ENCODE measurements around the gene MILR1.
A peak's percentile ranks its signal among the peaks of the same experiment; 100 is the strongest.

MILR1 gene

DNA sequence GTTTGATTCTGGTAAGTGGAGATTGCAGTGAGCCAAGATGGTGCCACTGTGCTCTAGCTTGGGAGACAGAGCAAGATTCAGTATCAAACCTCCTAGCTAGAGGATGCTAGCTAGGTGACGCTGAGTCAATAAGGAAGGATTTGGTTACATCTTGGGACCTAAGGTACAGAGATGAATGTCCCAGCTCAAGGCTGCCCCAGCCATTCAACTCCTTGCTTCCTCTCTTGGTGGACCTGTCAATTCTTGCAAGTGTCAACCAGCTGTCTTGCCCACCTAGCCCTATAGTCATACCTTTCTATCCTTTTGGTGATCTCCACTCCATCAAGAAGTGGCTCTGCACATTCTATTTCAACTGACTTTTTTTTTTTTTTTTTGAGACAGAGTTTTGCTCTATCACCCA lies 1.4 kb upstream of the MILR1 start:
- Histone ChIP-seq H3K27me3 (replicated peaks) (no peaks in the 10 kb centered on the region), H3K27ac (no peak overlapping the region), H3K4me3 (ENCODE audit: low read depth, low read length) (no peak overlapping the region), H3K36me3 (replicated peaks) (no peaks in the 10 kb centered on the region)
- in situ Hi-C loops (cut with HindIII; ENCODE audit: low pct_ligation_motif_present, low sequenced_read_pairs): no loop called here
- no peak for DNase-seq
- no peak for TF ChIP-seq CTCF (IDR thresholded peaks at IDR 0.05; ENCODE audit: low read depth, low read length, missing control alignments)

DNA sequence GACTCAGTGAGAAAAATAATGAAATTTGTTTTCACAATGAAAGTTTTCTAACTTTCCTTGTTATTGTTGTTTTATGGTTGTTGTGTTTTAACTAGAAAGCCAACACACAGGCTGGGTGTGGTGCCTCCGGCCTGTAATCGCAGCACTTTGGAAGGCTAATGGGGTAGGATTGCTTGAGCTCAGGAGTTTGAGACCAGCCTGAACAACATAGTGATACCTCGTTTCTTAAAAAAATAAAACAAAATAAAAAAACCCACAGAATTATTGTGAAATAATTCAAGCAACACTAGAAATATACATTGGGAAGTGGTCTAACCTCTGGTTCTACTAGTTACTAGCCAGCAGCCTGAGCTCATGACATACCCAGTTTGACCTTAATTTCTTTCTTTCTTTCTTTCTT lies 630 bp downstream of the MILR1 start:
- Histone ChIP-seq H3K36me3 (replicated peaks) (no peaks in the 10 kb centered on the region), H3K27me3 (replicated peaks) (no peaks in the 10 kb centered on the region), H3K4me3 (ENCODE audit: low read depth, low read length) (peak overlapping the region; percentile 13), H3K27ac (peak overlapping the region; percentile 81)
- DNase-seq: no peak
- in situ Hi-C loops (cut with HindIII; ENCODE audit: low pct_ligation_motif_present, low sequenced_read_pairs): no loop called here
- no peak for TF ChIP-seq CTCF (IDR thresholded peaks at IDR 0.05; ENCODE audit: low read depth, low read length, missing control alignments)

DNA sequence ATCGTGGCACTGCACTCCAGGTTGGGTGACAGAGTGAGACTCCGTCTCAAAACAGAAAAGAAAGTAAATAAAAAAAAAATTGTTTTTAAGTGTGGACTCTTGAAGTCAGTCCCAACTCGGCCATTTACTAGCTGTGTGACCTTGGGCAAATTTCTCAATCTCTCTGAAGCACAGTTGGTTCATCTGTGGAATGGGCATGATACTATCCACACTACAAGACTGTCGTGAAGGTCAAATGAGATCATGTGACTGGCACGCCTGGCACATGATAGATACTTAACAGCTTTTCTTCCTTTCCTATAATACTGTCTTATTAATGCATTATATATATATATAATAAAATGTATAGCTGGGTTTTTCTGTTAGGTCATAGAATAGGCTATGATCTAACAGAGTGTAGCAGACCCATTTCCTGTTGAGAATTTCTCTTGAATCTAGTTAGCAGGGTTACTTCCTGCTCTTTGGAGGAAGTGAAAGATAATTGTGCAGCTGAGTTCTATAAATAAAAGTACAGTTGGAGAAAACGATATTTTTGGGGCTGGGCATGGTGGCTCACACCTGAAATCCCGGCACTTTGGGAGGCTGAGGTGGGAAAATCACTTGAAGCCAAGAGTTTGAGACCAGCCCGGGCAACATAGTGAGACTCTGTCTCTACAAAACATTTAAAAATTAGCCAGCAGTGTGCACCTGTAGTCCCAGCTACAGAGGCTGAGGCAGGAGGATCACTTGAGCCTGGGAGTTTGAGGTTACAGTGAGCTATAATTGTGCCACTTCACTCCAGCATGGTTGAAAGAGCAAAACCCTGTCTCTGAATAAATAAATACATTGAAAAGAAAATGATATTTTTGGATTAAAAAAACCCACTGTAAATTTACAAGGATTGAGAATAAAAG lies 7.3 kb downstream of the MILR1 start:
- Histone ChIP-seq H3K27ac (no peak overlapping the region), H3K36me3 (replicated peaks) (no peaks in the 10 kb centered on the region), H3K27me3 (replicated peaks) (no peaks in the 10 kb centered on the region), H3K4me3 (ENCODE audit: low read depth, low read length) (no peak overlapping the region)
- DNase-seq: no peak
- in situ Hi-C loops (cut with HindIII; ENCODE audit: low pct_ligation_motif_present, low sequenced_read_pairs): no loop called here
- TF ChIP-seq CTCF (IDR thresholded peaks at IDR 0.05; ENCODE audit: low read depth, low read length, missing control alignments): no peak

DNA sequence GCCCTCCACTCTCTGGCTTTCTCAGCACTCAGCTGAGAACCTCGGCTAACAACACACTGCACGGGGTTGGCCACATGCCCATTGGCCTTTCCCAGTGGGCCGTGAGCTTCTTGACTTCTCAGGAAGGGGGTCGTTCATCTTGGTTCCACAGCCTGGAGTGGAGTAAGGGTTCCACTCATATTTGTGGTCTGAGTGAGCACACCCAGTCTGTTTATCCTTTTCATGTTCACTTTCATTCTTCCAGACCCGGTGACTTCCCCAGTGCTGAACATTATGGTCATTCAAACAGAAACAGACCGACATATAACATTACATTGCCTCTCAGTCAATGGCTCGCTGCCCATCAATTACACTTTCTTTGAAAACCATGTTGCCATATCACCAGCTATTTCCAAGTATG lies 8.2 kb downstream of the MILR1 start:
- H3K27me3 ChIP-seq (replicated peaks): no peaks in the 10 kb centered on the region
- TF ChIP-seq CTCF (IDR thresholded peaks at IDR 0.05; ENCODE audit: low read depth, low read length, missing control alignments): no peak
- H3K27ac ChIP-seq: no peak overlapping the region
- peak; percentile 67 for DNase-seq
- in situ Hi-C loops (cut with HindIII; ENCODE audit: low pct_ligation_motif_present, low sequenced_read_pairs): no loop called here
- no peaks in the 10 kb centered on the region for H3K36me3 ChIP-seq (replicated peaks)
- no peak overlapping the region for H3K4me3 ChIP-seq (ENCODE audit: low read depth, low read length)

- in situ Hi-C loops (cut with HindIII; ENCODE audit: low pct_ligation_motif_present, low sequenced_read_pairs): no loop called here
- Histone ChIP-seq H3K27ac (no peak overlapping the region), H3K4me3 (ENCODE audit: low read depth, low read length) (no peak overlapping the region), H3K36me3 (replicated peaks) (no peaks in the 10 kb centered on the region), H3K27me3 (replicated peaks) (no peaks in the 10 kb centered on the region)
- TF ChIP-seq CTCF (IDR thresholded peaks at IDR 0.05; ENCODE audit: low read depth, low read length, missing control alignments): no peak
- no peak for DNase-seq
These were observed 9.8 kb downstream of the MILR1 start for GRCh38 chr17:64458756-64459155.
